ENCODE measurements around the gene MAPK8.

The MAPK8 gene

GRCh38 chr10:48449501-48450232 lies 143.2 kb downstream of the MAPK8 start:
- DNase-seq (ENCODE audit: low spot score in 2 of 2) (peak in 1 of 2 donors; percentile 38), ATAC-seq (no peak)
- Mint-ChIP-seq H3K36me3 (no peaks in the 10 kb centered on the region), H3K27ac (no peak overlapping the region), H3K9me3 (no peaks in the 10 kb centered on the region), H3K4me1 (peaks cover 11% of the 10 kb centered on the region), H3K4me3 (no peak overlapping the region)

GRCh38 chr10:48450233-48450740 lies 143.8 kb downstream of the MAPK8 start:
- Mint-ChIP-seq H3K9me3 (no peaks in the 10 kb centered on the region), H3K4me3 (no peak overlapping the region), H3K36me3 (no peaks in the 10 kb centered on the region), H3K4me1 (peaks cover 11% of the 10 kb centered on the region), H3K27ac (no peak overlapping the region)
- DNase-seq (ENCODE audit: low spot score in 2 of 2) (no peak), ATAC-seq (no peak)

DNA sequence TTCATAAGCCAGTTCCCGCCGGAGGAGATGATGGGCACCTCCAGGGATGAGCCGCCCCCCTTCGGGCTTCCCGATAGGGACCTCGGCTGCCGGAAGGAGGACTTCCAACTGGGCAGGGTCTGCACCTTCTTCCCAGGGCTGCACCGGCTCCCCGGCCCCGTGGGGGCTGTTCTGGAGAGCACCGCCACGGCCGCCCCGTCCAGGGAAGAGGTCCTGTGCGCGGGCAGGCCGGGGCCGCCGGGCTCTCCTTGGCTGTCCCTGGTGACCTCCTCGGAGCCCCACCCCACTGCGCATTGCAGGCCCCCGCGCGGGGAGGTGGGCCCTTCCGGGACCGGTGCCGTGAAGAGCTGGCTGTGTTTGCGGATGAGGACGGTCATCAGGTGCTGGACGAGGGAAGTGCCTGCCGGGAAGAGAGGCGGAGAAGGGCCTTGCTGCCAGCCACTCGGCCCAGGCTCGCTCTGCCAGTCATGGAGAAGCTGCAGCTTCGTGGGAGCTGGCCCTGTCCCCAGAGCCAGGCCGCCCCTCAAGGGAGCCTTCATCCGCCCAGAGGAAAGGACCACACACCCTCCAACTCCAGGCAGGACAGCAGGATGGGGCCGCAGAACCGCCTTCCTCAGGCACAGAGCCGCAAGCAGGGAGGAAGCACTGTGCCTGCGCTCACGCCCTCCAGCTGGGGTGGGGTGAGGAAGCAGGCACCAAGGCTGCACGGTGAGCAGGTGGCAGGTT lies 144.4 kb downstream of the MAPK8 start:
- Mint-ChIP-seq H3K9me3 (no peaks in the 10 kb centered on the region), H3K4me1 (peaks cover 11% of the 10 kb centered on the region), H3K4me3 (no peak overlapping the region), H3K27ac (no peak overlapping the region), H3K36me3 (no peaks in the 10 kb centered on the region)
- DNase-seq (ENCODE audit: low spot score in 2 of 2) (peak in 1 of 2 donors; percentile 46), ATAC-seq (no peak)

- Mint-ChIP-seq H3K9me3 (no peaks in the 10 kb centered on the region), H3K4me3 (no peak overlapping the region), H3K27ac (no peak overlapping the region), H3K4me1 (peaks cover 6% of the 10 kb centered on the region), H3K36me3 (no peaks in the 10 kb centered on the region)
- ATAC-seq (no peak), DNase-seq (ENCODE audit: low spot score in 2 of 2) (no peak)
Observed at GRCh38 chr10:48451969-48452878, 145.7 kb downstream of the MAPK8 start.

GRCh38 chr10:48452879-48453412 lies 146.5 kb downstream of the MAPK8 start:
- Mint-ChIP-seq H3K36me3 (no peaks in the 10 kb centered on the region), H3K27ac (no peak overlapping the region), H3K4me1 (no peaks in the 10 kb centered on the region), H3K4me3 (no peak overlapping the region), H3K9me3 (no peaks in the 10 kb centered on the region)
- ATAC-seq, result no peak
- DNase-seq (ENCODE audit: low spot score in 2 of 2), result no peak

DNA sequence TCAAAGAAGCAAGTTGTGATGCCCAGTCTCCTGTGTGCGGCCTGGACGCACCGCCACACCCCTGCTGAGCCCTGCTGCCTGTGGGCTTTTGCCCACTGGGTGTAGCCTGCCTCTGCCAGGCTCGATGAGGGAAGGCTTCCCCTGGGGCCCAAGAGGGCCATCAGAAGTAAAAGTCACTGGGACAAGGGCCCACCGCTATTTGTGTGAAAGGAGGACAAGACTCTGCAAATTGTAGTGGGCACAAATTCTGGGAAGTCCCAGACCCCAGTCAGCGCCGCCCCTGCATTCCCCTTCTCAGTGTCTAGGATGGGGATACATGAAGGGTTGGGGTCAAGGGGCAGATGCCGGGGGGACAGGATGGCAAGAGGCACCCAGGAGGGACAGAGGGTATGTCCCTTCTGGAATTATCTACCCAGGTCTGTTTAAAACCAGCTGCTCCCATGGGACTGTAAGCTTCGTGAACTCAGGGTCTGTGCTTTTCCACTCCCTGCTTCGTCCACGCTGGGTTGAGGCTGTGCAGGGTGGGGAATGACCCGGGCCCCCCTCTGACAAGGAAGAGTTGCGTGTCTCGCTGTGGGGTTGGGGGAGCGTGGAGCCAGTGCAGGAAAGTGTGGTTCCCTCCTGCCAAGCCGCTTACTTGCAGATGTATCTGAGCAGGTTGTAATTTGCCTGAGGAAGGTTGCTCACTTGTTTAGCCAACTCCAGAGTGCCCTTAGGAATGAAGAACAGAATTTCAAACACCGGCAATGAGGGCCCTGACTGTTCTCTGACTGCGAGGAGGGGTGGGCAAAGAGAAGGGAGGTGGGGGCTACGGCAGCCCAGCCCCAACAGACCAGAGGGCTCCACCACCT lies 147.2 kb downstream of the MAPK8 start:
- H3K36me3 Mint-ChIP-seq, result no peaks in the 10 kb centered on the region
- no peaks in the 10 kb centered on the region for H3K4me1 Mint-ChIP-seq
- H3K9me3 Mint-ChIP-seq, result no peaks in the 10 kb centered on the region
- H3K27ac Mint-ChIP-seq, result no peak overlapping the region
- DNase-seq (ENCODE audit: low spot score in 2 of 2) (no peak), ATAC-seq (no peak)
- no peak overlapping the region for H3K4me3 Mint-ChIP-seq

DNA sequence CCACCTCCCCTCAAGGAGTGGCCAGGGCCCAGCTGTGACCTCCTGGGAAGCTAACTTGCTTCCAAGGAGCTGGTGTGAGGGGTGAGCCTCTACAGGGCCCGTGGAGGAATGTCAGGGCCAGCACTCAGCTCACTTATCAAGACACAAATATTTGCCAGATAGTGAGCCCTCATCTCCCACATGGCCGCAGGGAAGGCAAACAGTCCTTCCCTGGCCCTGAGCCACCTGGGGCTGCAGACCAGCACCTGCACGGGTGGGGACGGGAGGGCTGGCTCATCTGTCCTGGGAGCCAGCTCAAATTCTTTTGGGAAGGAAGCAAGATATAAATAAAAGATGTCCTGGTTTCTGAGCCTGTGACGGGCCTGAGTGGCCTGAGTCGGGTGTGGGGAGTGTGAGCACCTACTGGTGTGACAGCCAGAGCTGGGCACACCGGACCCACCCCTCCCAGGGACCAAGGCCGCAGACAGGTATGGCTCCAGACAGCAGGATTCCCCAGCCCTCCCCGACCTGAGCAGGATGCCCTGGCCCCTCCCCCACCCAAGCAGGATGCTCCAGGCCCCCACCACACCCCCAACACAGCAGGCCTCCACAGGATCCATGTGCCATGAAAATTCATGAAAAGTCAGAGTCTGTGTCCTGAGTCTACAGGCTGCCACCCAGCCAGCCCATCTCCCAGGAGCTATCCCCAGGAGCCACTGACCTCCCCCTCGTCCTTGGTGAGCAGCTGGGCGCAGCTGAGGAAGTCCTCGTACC lies 148.0 kb downstream of the MAPK8 start:
- Mint-ChIP-seq H3K4me1 (no peaks in the 10 kb centered on the region), H3K9me3 (no peaks in the 10 kb centered on the region), H3K36me3 (no peaks in the 10 kb centered on the region), H3K4me3 (no peak overlapping the region), H3K27ac (no peak overlapping the region)
- ATAC-seq, result no peak
- no peak for DNase-seq (ENCODE audit: low spot score in 2 of 2)

DNA sequence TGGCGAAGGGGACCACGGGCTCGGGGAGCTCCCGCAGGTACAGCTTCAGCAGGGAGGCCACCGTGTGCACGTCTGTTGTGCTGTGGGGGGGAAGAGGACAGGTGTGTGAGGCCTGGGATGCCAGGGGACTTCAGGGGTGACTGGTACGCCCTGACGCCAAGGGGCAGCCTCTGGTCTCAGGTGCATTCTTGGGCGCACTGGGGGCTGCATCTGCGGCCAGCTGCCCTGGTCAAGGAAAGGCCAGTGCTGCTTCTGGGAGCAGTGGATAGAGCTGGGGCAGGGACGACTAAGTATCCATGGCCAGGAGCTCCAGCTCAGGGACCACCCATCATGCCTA lies 148.5 kb downstream of the MAPK8 start:
- ATAC-seq, result no peak
- H3K36me3 Mint-ChIP-seq, result no peaks in the 10 kb centered on the region
- no peaks in the 10 kb centered on the region for H3K9me3 Mint-ChIP-seq
- no peak overlapping the region for H3K4me3 Mint-ChIP-seq
- DNase-seq (ENCODE audit: low spot score in 2 of 2), result no peak
- no peaks in the 10 kb centered on the region for H3K4me1 Mint-ChIP-seq
- no peak overlapping the region for H3K27ac Mint-ChIP-seq

- Mint-ChIP-seq H3K4me1 (no peaks in the 10 kb centered on the region), H3K4me3 (no peak overlapping the region), H3K27ac (no peak overlapping the region), H3K9me3 (no peaks in the 10 kb centered on the region), H3K36me3 (no peaks in the 10 kb centered on the region)
- ATAC-seq, result no peak
- DNase-seq (ENCODE audit: low spot score in 2 of 2), result no peak
Observed at GRCh38 chr10:48455392-48456151, 149.1 kb downstream of the MAPK8 start.

DNA sequence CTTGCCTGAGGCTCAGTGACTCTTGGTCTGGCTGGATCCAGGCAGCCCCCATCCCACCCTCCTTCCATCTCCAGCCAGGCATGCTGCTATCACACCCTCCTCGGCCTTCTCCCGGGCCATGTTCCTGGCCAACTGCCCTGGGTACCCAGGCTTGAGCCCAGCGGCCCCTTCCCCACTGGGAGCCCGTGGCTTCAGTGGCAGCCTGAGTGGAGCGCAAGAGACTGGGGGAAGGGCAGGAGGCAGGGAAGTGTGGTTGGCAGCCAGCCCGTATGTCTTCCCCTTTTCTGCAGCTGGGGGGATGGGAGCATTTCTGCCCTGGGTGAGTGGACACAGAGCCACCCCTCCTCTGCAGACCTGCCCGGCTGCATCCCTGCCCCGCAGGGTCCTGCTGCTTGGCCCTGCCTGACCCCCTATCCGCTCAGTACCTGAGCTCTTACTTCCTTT lies 149.9 kb downstream of the MAPK8 start:
- Mint-ChIP-seq H3K4me3 (no peak overlapping the region), H3K9me3 (no peaks in the 10 kb centered on the region), H3K27ac (no peak overlapping the region), H3K4me1 (no peaks in the 10 kb centered on the region), H3K36me3 (no peaks in the 10 kb centered on the region)
- no peak for ATAC-seq
- no peak for DNase-seq (ENCODE audit: low spot score in 2 of 2)

DNA sequence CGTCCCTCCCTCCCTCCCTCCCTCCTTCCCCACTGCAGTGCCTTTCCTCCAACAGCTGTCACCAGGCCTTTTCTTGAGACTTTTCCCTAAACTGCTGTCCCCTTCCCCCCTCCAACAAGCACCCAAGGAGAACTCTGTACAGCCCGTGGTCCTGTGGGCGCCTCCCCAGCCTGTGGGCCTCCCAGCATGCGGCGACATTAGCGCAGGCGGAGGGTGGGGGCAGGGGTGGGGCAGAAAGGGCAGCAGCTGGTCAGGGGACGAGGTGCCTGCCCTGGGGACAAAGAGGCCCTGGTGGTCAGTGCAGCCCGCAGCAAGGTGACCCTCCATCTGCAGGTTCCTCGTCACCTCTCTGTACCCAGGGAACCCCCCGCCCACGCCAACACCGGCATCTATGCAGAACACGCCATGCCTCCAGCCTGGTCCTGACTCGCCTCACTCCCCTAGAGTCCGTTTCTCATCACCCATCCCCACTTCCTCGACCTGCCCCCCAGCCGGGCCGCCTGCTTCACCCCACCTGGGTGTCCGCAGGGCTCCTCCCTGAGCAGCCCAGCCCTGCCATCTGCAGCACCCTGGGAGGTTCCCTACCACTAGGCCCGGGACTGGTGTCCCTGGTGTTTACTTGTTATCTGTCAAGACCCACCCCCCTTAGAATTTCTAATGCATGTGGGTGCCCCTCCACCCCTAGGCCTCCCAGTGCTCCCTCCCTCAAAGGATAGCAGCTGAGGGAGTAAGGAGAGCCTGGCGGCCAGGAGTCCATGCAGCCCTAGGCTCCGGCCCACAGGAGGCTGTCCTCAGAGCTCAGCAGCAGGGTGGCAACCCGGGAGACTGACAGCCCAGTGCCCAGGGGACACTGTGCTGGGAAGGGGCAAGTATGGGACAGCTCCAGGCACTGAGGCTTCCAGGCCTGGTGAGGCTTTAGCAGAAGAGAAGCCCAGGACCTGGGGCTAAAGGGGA lies 150.6 kb downstream of the MAPK8 start:
- no peak for ATAC-seq
- Mint-ChIP-seq H3K4me3 (no peak overlapping the region), H3K9me3 (no peaks in the 10 kb centered on the region), H3K27ac (no peak overlapping the region), H3K36me3 (no peaks in the 10 kb centered on the region), H3K4me1 (no peaks in the 10 kb centered on the region)
- no peak for DNase-seq (ENCODE audit: low spot score in 2 of 2)

DNA sequence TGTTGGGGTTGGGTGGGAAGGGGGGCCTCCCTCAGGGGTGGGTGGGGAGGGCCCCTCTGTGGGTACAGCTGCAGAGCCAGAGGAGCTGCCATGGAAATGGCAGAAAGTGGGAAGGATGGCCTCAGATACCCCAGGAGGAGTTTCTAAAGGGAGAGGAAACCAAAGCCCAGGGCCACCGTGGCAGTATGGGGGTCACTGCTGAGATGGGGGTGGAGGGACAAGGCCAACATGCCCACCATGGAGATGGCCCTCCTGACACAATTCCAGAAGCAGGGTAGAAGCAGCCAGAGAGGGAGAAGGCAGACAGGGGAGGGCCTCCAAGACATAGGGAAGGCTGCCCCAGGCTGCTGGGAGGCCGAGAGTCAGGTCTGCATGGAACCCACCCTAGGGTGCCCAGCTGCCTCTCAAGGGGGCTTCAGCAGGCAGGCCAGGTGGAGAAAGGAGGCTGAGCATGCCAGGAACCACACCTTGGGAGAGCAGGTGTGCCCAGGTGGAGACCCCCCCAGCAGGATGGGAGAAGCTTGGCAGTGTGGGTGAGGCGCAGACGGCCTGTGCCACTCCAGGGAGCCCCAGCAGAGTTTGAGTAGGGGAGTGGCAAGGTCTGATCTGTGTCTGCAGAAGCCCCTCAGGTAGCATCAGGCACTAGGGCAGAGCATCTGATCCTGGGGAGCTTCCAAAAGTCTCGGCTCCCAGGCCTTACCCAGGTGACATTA lies 151.6 kb downstream of the MAPK8 start:
- no peaks in the 10 kb centered on the region for H3K36me3 Mint-ChIP-seq
- no peak overlapping the region for H3K27ac Mint-ChIP-seq
- ATAC-seq (no peak), DNase-seq (ENCODE audit: low spot score in 2 of 2) (no peak)
- no peaks in the 10 kb centered on the region for H3K4me1 Mint-ChIP-seq
- H3K4me3 Mint-ChIP-seq, result no peak overlapping the region
- H3K9me3 Mint-ChIP-seq, result no peaks in the 10 kb centered on the region

Data from stimulated activated effector memory CD8-positive, alpha-beta T cell treated with anti-CD3 and anti-CD28 coated beads, Interleukin-12 subunit alpha, Interleukin-12 subunit beta, amount 100 ng/mL, for 72 hours (primary cell).